Stimulated activated naive CD4-positive, alpha-beta T cell treated with Interleukin-2 at 50 U/mL for 16 hours (primary cell): Measurements from ENCODE around the gene GPX1.

Experiments used
- DNase-seq: peaks from one replicate; lab custom pipeline; 2025; lab: John Stamatoyannopoulos, UW

GPX1 gene

GRCh38 chr3:49311283-49311682 lies 46.9 kb downstream of the GPX1 start:
- no peak for DNase-seq

- no peak for DNase-seq
Measured at GRCh38 chr3:49310677-49311076, 47.5 kb downstream of the GPX1 start.
